Activated T-cell treated with anti-CD3 and anti-CD28 coated beads, Interleukin-2, amount 50 U/mL, for 72 hours (primary cell): Measurements from ENCODE around the gene IL15RA. TPM values are rescaled to one million over a fixed set of nuclear protein-coding genes. Genes with fewer than 3 reads are reported as not detected.
"Not testable (repeated sequence)": the region's sequence is repeated elsewhere in the genome, so short reads cannot be mapped to it uniquely, and the experiment has no call there.

Experiments used
- ATAC-seq, 2 donors: fragments of 150-1000 bp; cut with Tn5 transposase; replicated peaks in 1 of 2; 2 replicates each; pipeline ENCODE4 v1.10.0; 2021; ENCODE audit warnings: moderate library complexity in 2 of 2, mild to moderate bottlenecking in 1 of 2
- DNase-seq, 2 donors: peaks; one replicate each; pipeline ENCODE4 v3.0.0; 2021 to 2022; ENCODE audit warnings: mixed read lengths in 1 of 2
- H3K27ac Mint-ChIP-seq: one replicate; pipeline ENCODE4 v1.8.0; 2022; ENCODE audit warnings: mild to moderate bottlenecking, moderate library complexity, mixed read lengths
- H3K27me3 Mint-ChIP-seq: one replicate; pipeline ENCODE4 v1.8.0; 2022; ENCODE audit warnings: low read depth, mixed read lengths
- H3K36me3 Mint-ChIP-seq, 2 donors: one replicate each; pipeline ENCODE4 v1.8.0; 2022; ENCODE audit warnings: mixed read lengths in 2 of 2, mild to moderate bottlenecking in 1 of 2; ENCODE audit not compliant: insufficient read depth in 2 of 2
- H3K4me1 Mint-ChIP-seq: one replicate; pipeline ENCODE4 v1.8.0; 2022; ENCODE audit warnings: low read depth, mixed read lengths
- H3K4me3 Mint-ChIP-seq, 2 donors: one replicate each; pipeline ENCODE4 v1.8.0; 2022; ENCODE audit warnings: mild to moderate bottlenecking in 2 of 2, mixed read lengths in 2 of 2, moderate library complexity in 2 of 2
- H3K9me3 Mint-ChIP-seq, 2 donors: one replicate each; pipeline ENCODE4 v1.8.0; 2022; ENCODE audit warnings: mixed read lengths in 2 of 2
- total RNA-seq, 2 donors: library from RNA; stranded (reverse); gene quantifications; one replicate each; pipeline ENCODE4 v1.2.3, GENCODE V29; 2022

Gene IL15RA
- total RNA-seq, 2 donors from 2014 or later = 23.7 to 30.0 TPM

- DNase-seq = not testable (repeated sequence)
Measured at GRCh38 chr10:5962358-5962940, 14.9 kb downstream of the IL15RA start.

GRCh38 chr10:5961405-5962100, 15.8 kb downstream of the IL15RA start:
- no peak overlapping the region for H3K4me3 Mint-ChIP-seq
- H3K27me3 Mint-ChIP-seq = no peaks in the 10 kb centered on the region
- no peaks in the 10 kb centered on the region for H3K9me3 Mint-ChIP-seq
- H3K4me1 Mint-ChIP-seq = no peaks in the 10 kb centered on the region
- ATAC-seq (no peak), DNase-seq (no peak)
- peaks cover 12 to 18% of the 10 kb centered on the region in 2 donors for H3K36me3 Mint-ChIP-seq
- H3K27ac Mint-ChIP-seq = no peak overlapping the region

More at GRCh38 chr10:5962358-5962940, 14.9 kb downstream of the IL15RA start:
- not testable (repeated sequence) for H3K4me3 Mint-ChIP-seq, H3K27ac Mint-ChIP-seq, H3K9me3 Mint-ChIP-seq, ATAC-seq, H3K27me3 Mint-ChIP-seq, H3K4me1 Mint-ChIP-seq
- peaks cover 12 to 16% of the 10 kb centered on the region in 2 donors for H3K36me3 Mint-ChIP-seq

- H3K27ac Mint-ChIP-seq, H3K4me1 Mint-ChIP-seq, ATAC-seq, H3K4me3 Mint-ChIP-seq, DNase-seq, H3K9me3 Mint-ChIP-seq, H3K27me3 Mint-ChIP-seq: not testable (repeated sequence)
- H3K36me3 Mint-ChIP-seq = peaks cover 12 to 18% of the 10 kb centered on the region in 2 donors
Measured at GRCh38 chr10:5960973-5961275, 16.4 kb downstream of the IL15RA start.

- Mint-ChIP-seq H3K27ac (no peak overlapping the region), H3K27me3 (no peaks in the 10 kb centered on the region), H3K9me3 (no peaks in the 10 kb centered on the region), H3K36me3 (peaks cover 12 to 18% of the 10 kb centered on the region in 2 donors), H3K4me1 (no peaks in the 10 kb centered on the region), H3K4me3 (no peak overlapping the region)
- no peak for DNase-seq
- ATAC-seq = no peak
Measured at GRCh38 chr10:5960070-5960972, 17.0 kb downstream of the IL15RA start.

- Mint-ChIP-seq H3K9me3 (no peaks in the 10 kb centered on the region), H3K27ac (no peak overlapping the region), H3K4me3 (no peak overlapping the region), H3K27me3 (no peaks in the 10 kb centered on the region), H3K4me1 (no peaks in the 10 kb centered on the region), H3K36me3 (peaks cover 12 to 18% of the 10 kb centered on the region in 2 donors)
- ATAC-seq = no peak
- DNase-seq = no peak
Measured at GRCh38 chr10:5959581-5960069, 17.7 kb downstream of the IL15RA start.

GRCh38 chr10:5959142-5959541, 18.2 kb downstream of the IL15RA start:
- Mint-ChIP-seq H3K27ac (no peak overlapping the region), H3K36me3 (peaks cover 12 to 18% of the 10 kb centered on the region in 2 donors)

GRCh38 chr10:5958675-5959074, 18.7 kb downstream of the IL15RA start:
- H3K27ac Mint-ChIP-seq = no peak overlapping the region
- no peaks in the 10 kb centered on the region for H3K27me3 Mint-ChIP-seq
- ATAC-seq (no peak), DNase-seq (no peak)
- H3K4me1 Mint-ChIP-seq = no peaks in the 10 kb centered on the region
- peaks cover 12 to 18% of the 10 kb centered on the region in 2 donors for H3K36me3 Mint-ChIP-seq
- H3K4me3 Mint-ChIP-seq = no peak overlapping the region
- H3K9me3 Mint-ChIP-seq = no peaks in the 10 kb centered on the region

More at GRCh38 chr10:5959142-5959541, 18.2 kb downstream of the IL15RA start:
- DNase-seq (no peak), ATAC-seq (no peak)
- Mint-ChIP-seq H3K4me3 (no peak overlapping the region), H3K9me3 (no peaks in the 10 kb centered on the region), H3K4me1 (no peaks in the 10 kb centered on the region), H3K27me3 (no peaks in the 10 kb centered on the region)

- no peak for ATAC-seq
- Mint-ChIP-seq H3K36me3 (peaks cover 12 to 18% of the 10 kb centered on the region in 2 donors), H3K4me3 (no peak overlapping the region), H3K27ac (no peak overlapping the region), H3K9me3 (no peaks in the 10 kb centered on the region), H3K4me1 (no peaks in the 10 kb centered on the region), H3K27me3 (no peaks in the 10 kb centered on the region)
- no peak for DNase-seq
Measured at GRCh38 chr10:5958077-5958476, 19.3 kb downstream of the IL15RA start.

GRCh38 chr10:5956146-5956936, 21.0 kb downstream of the IL15RA start:
- no peaks in the 10 kb centered on the region for H3K9me3 Mint-ChIP-seq
- no peak overlapping the region for H3K27ac Mint-ChIP-seq
- no peaks in the 10 kb centered on the region for H3K27me3 Mint-ChIP-seq
- peaks cover 6 to 13% of the 10 kb centered on the region in 2 donors for H3K36me3 Mint-ChIP-seq
- ATAC-seq (no peak), DNase-seq (no peak)
- no peak overlapping the region for H3K4me3 Mint-ChIP-seq
- no peaks in the 10 kb centered on the region for H3K4me1 Mint-ChIP-seq

GRCh38 chr10:5953676-5954075, 23.7 kb downstream of the IL15RA start:
- no peak overlapping the region for H3K4me3 Mint-ChIP-seq
- DNase-seq (no peak), ATAC-seq (no peak)
- H3K27ac Mint-ChIP-seq = no peak overlapping the region
- peaks cover 6% of the 10 kb centered on the region for H3K4me1 Mint-ChIP-seq
- H3K9me3 Mint-ChIP-seq = no peaks in the 10 kb centered on the region
- H3K36me3 Mint-ChIP-seq = peaks cover 2 to 4% of the 10 kb centered on the region in 2 donors
- H3K27me3 Mint-ChIP-seq = no peaks in the 10 kb centered on the region

- H3K9me3 Mint-ChIP-seq = no peaks in the 10 kb centered on the region
- peaks cover under 1 to 2% of the 10 kb centered on the region in 2 donors for H3K36me3 Mint-ChIP-seq
- ATAC-seq = no peak
- H3K27me3 Mint-ChIP-seq = no peaks in the 10 kb centered on the region
- no peak overlapping the region for H3K27ac Mint-ChIP-seq
- H3K4me1 Mint-ChIP-seq = peaks cover 6% of the 10 kb centered on the region
- DNase-seq = no peak
- no peak overlapping the region for H3K4me3 Mint-ChIP-seq
Measured at GRCh38 chr10:5952731-5953385, 24.5 kb downstream of the IL15RA start.

- ATAC-seq (no peak), DNase-seq (no peak)
- Mint-ChIP-seq H3K9me3 (no peaks in the 10 kb centered on the region), H3K36me3 (peaks cover 0 to 2% of the 10 kb centered on the region in 2 donors), H3K4me3 (no peak overlapping the region), H3K4me1 (peaks cover 6% of the 10 kb centered on the region), H3K27me3 (no peaks in the 10 kb centered on the region), H3K27ac (no peak overlapping the region)
Measured at GRCh38 chr10:5951721-5952407, 25.5 kb downstream of the IL15RA start.
